Gastrocnemius medialis (tissue), 4 donors: Measurements from ENCODE around the gene FIBCD1.

Experiments used
- CTCF ChIP-seq, 5 experiments: fragments of 450-650 bp in 3 of 5; fragments of 200-600 bp in 2 of 5; sonication (generic) in 2 of 5; IDR thresholded peaks in 4 of 5; conservative IDR thresholded peaks in 1 of 5; 1 replicate in 4 of 5; 2 replicates in 1 of 5; pipeline ENCODE4 v1.5.1; 2016 to 2019; ENCODE audit warnings: antibody characterized with exemption in 5 of 5, mild to moderate bottlenecking in 3 of 5, moderate library complexity in 3 of 5
- POLR2A ChIP-seq, 2 donors: fragments of 450-650 bp; IDR thresholded peaks; one replicate each; pipeline ENCODE4 v1.6.1; 2017; ENCODE audit warnings: antibody characterized with exemption in 2 of 2, mild to moderate bottlenecking in 2 of 2, moderate library complexity in 2 of 2

GRCh38 chr9:130894546-130894945 is 44.5 kb downstream of the FIBCD1 start:
- TF ChIP-seq CTCF (IDR thresholded peaks at IDR 0.05 in 4 of 5, conservative IDR thresholded peaks at IDR 0.05 in 1 of 5) (no peak), POLR2A (IDR thresholded peaks at IDR 0.05) (no peak)
